H1 (cell line): Measurements from ENCODE around the gene NR1D2. TPM values are rescaled to one million over a fixed set of nuclear protein-coding genes. Genes with fewer than 3 reads are reported as not detected.

ENCODE experiments used
- CTCF ChIA-PET: fragments of 300-600 bp; sonication (Branson Sonifier 250); formaldehyde crosslinking; loops from one replicate; lab custom pipeline; 2021; ENCODE audit not compliant: partially characterized antibody; lab: Charles Lee
- POLR2A ChIA-PET: fragments of 300-600 bp; sonication (Branson Sonifier 250); formaldehyde crosslinking; loops from one replicate; lab custom pipeline; 2021; ENCODE audit warnings: inconsistent platforms; ENCODE audit not compliant: partially characterized antibody; lab: Charles Lee
- DNase-seq, 2 experiments: peaks; one replicate each; pipeline versions ENCODE4 v3.0.0 to v3.0.0-alpha.2; 2010 to 2022; ENCODE audit warnings: low spot score in 2 of 2, low read depth in 1 of 2, mixed read lengths in 1 of 2
- FAIRE-seq: peaks from 2 replicates; lab custom pipeline; 2011; peaks lifted over from hg19 to GRCh38; lab: Jason Lieb, UNC
- H2AFZ ChIP-seq: 2 replicates; pipeline ENCODE4 v1.8.1; 2012; ENCODE audit warnings: low read length, inconsistent platforms
- H2AK5ac ChIP-seq: 2 replicates; pipeline ENCODE4 v1.6.1; 2013; ENCODE audit warnings: low read depth, low read length
- H2BK120ac ChIP-seq: replicated peaks from 2 replicates; pipeline ENCODE3; 2013; ENCODE audit warnings: low read depth, low read length, inconsistent platforms
- H2BK12ac ChIP-seq: 2 replicates; pipeline ENCODE4 v1.6.1; 2013; ENCODE audit warnings: low read depth, low read length
- H2BK15ac ChIP-seq: 2 replicates; pipeline ENCODE4 v1.6.1; 2013; ENCODE audit warnings: low read length
- H2BK20ac ChIP-seq: 2 replicates; pipeline ENCODE4 v1.6.1; 2013; ENCODE audit warnings: low read length
- H2BK5ac ChIP-seq: 2 replicates; pipeline ENCODE4 v1.6.1; 2013; ENCODE audit warnings: low read depth, low read length
- H3K14ac ChIP-seq: 2 replicates; pipeline ENCODE4 v1.6.1; 2013; ENCODE audit warnings: inconsistent platforms; ENCODE audit not compliant: insufficient read length
- H3K18ac ChIP-seq: 2 replicates; pipeline ENCODE4 v1.6.1; 2013; ENCODE audit warnings: low read length; ENCODE audit errors: extremely low read depth
- H3K23ac ChIP-seq: 2 replicates; pipeline ENCODE4 v1.6.1; 2013; ENCODE audit warnings: inconsistent platforms; ENCODE audit not compliant: insufficient read length
- H3K23me2 ChIP-seq: 2 replicates; pipeline ENCODE4 v1.6.1; 2013; ENCODE audit warnings: low read depth, low read length
- H3K27ac ChIP-seq: 2 replicates; pipeline ENCODE4 v1.6.1; 2011; ENCODE audit warnings: low read depth, low read length, inconsistent platforms
- H3K27me3 ChIP-seq, 4 experiments: replicated peaks in 1 of 4; 1 replicate in 1 of 4; 2 replicates in 3 of 4; pipeline versions ENCODE4 v1.6.1 to v1.8.1; 2011 to 2013; ENCODE audit warnings: low read length in 3 of 4, mild to moderate bottlenecking in 3 of 4, inconsistent platforms in 2 of 4, mixed read lengths in 2 of 4, moderate library complexity in 1 of 4; ENCODE audit not compliant: control insufficient read depth in 3 of 4, insufficient read depth in 3 of 4; ENCODE audit errors: extremely low read depth in 1 of 4
- H3K36me3 ChIP-seq, 4 experiments: 2 replicates each; pipeline versions ENCODE4 v1.6.1 to v1.8.1; 2011 to 2013; ENCODE audit warnings: mild to moderate bottlenecking in 4 of 4, low read length in 3 of 4, moderate library complexity in 2 of 4, control low read depth in 1 of 4, inconsistent platforms in 1 of 4; ENCODE audit not compliant: insufficient read depth in 4 of 4, control insufficient read depth in 2 of 4
- H3K4ac ChIP-seq: replicated peaks from 2 replicates; pipeline ENCODE3; 2013; ENCODE audit warnings: low read length, low read depth, mixed read lengths, inconsistent platforms; ENCODE audit not compliant: insufficient read length
- H3K4me1 ChIP-seq, 4 experiments: replicated peaks in 1 of 4; 1 replicate in 1 of 4; 2 replicates in 3 of 4; pipeline versions ENCODE4 v1.6.1 to v1.8.1; 2011 to 2013; ENCODE audit warnings: low read length in 3 of 4, inconsistent platforms in 2 of 4, mixed read lengths in 1 of 4; ENCODE audit not compliant: insufficient read depth in 4 of 4, control insufficient read depth in 3 of 4
- H3K4me2 ChIP-seq, 2 experiments: 2 replicates each; pipeline versions ENCODE4 v1.6.1 to v1.8.1; 2011 to 2013; ENCODE audit warnings: low read depth in 2 of 2, low read length in 2 of 2, control low read depth in 1 of 2, inconsistent platforms in 1 of 2, mild to moderate bottlenecking in 1 of 2; ENCODE audit not compliant: insufficient read depth in 1 of 2
- H3K4me3 ChIP-seq, 4 experiments: fragments of 200-600, 300-600 bp in 1 of 4; sonication (generic), shearing (Covaris generic), sonication (Bioruptor Twin) in 1 of 4; 2 replicates each; pipeline versions ENCODE4 v1.5.1 to v1.8.1; 2011 to 2016; ENCODE audit warnings: low read length in 4 of 4, low read depth in 3 of 4, control low read depth in 2 of 4, inconsistent platforms in 2 of 4, mild to moderate bottlenecking in 2 of 4, mixed read lengths in 1 of 4, moderate library complexity in 1 of 4; ENCODE audit not compliant: insufficient read depth in 2 of 4; ENCODE audit errors: extremely low read depth in 1 of 4
- H3K56ac ChIP-seq: replicated peaks from 2 replicates; pipeline ENCODE3; 2013; ENCODE audit warnings: low read depth, mild to moderate bottlenecking, mixed read lengths, low read length, inconsistent platforms; ENCODE audit not compliant: insufficient read length
- H3K79me1 ChIP-seq: 2 replicates; pipeline ENCODE4 v1.6.1; 2013; ENCODE audit warnings: low read depth, low read length, control low read depth
- H3K79me2 ChIP-seq, 2 experiments: 2 replicates each; pipeline versions ENCODE4 v1.6.1 to v1.8.1; 2012 to 2013; ENCODE audit warnings: low read length in 2 of 2, mild to moderate bottlenecking in 2 of 2, inconsistent platforms in 1 of 2; ENCODE audit not compliant: insufficient read depth in 2 of 2, control insufficient read depth in 1 of 2
- H3K9ac ChIP-seq, 4 experiments: replicated peaks in 1 of 4; 1 replicate in 1 of 4; 2 replicates in 3 of 4; pipeline versions ENCODE4 v1.6.1 to v1.8.1; 2011 to 2013; ENCODE audit warnings: low read depth in 3 of 4, low read length in 3 of 4, control low read depth in 2 of 4, mild to moderate bottlenecking in 2 of 4, moderate library complexity in 2 of 4, inconsistent platforms in 1 of 4; ENCODE audit errors: extremely low read depth in 1 of 4
- H3K9me3 ChIP-seq, 2 experiments: 2 replicates each; pipeline versions ENCODE4 v1.6.1 to v1.8.1; 2012 to 2013; ENCODE audit warnings: mild to moderate bottlenecking in 2 of 2, moderate library complexity in 2 of 2, control low read depth in 1 of 2, inconsistent platforms in 1 of 2, low read depth in 1 of 2, low read length in 1 of 2, mixed read lengths in 1 of 2; ENCODE audit not compliant: insufficient read depth in 2 of 2
- H4K20me1 ChIP-seq, 2 experiments: replicated peaks in 1 of 2; 2 replicates each; pipeline versions ENCODE3 to v1.8.1; 2011 to 2013; ENCODE audit warnings: inconsistent platforms in 2 of 2, low read length in 2 of 2, mild to moderate bottlenecking in 1 of 2; ENCODE audit not compliant: insufficient read depth in 2 of 2, control insufficient read depth in 1 of 2
- H4K5ac ChIP-seq: 2 replicates; pipeline ENCODE4 v1.6.1; 2013; ENCODE audit warnings: low read length, low read depth, mixed read lengths, inconsistent platforms; ENCODE audit not compliant: insufficient read length
- H4K8ac ChIP-seq: 2 replicates; pipeline ENCODE4 v1.8.0; 2013; ENCODE audit warnings: mild to moderate bottlenecking, moderate library complexity, low read length, inconsistent platforms; ENCODE audit not compliant: insufficient read depth; ENCODE audit errors: extremely low read depth
- H4K91ac ChIP-seq: replicated peaks from 2 replicates; pipeline ENCODE3; 2013; ENCODE audit warnings: low read length, mixed read lengths, inconsistent platforms; ENCODE audit not compliant: insufficient read length
- ASH2L ChIP-seq: fragments of 200-600, 300-600 bp; sonication (generic); IDR thresholded peaks from one replicate; pipeline ENCODE4 v1.7.1; 2017; ENCODE audit warnings: low read length
- ATF2 ChIP-seq: IDR thresholded peaks from 2 replicates; pipeline ENCODE4 v1.6.1; 2012; ENCODE audit warnings: low read length, inconsistent platforms
- FOSL1 ChIP-seq: IDR thresholded peaks from 2 replicates; pipeline ENCODE4 v1.6.1; 2011; ENCODE audit warnings: mild to moderate bottlenecking, low read depth, low read length, moderate library complexity; ENCODE audit not compliant: insufficient read depth
- JUND ChIP-seq: IDR thresholded peaks from 2 replicates; pipeline ENCODE4 v1.6.1; 2011; ENCODE audit warnings: mild to moderate bottlenecking, improper control_type of control experiment, low read length
- KDM4A ChIP-seq: IDR thresholded peaks from one replicate; pipeline ENCODE4 v1.7.1; 2012; ENCODE audit warnings: low read depth, mild to moderate bottlenecking, moderate library complexity, low read length, inconsistent platforms; ENCODE audit not compliant: severe bottlenecking
- MAX ChIP-seq: IDR thresholded peaks from 2 replicates; pipeline ENCODE4 v1.6.1; 2012; ENCODE audit warnings: inconsistent platforms
- POLR2A ChIP-seq, 2 experiments: IDR thresholded peaks; 1 replicate in 1 of 2; 2 replicates in 1 of 2; pipeline ENCODE4 v1.6.1; 2011; ENCODE audit warnings: low read depth in 2 of 2, low read length in 2 of 2, mild to moderate bottlenecking in 2 of 2; ENCODE audit errors: control extremely low read depth in 1 of 2
- POLR2AphosphoS5 ChIP-seq: IDR thresholded peaks from 2 replicates; pipeline ENCODE4 v1.6.1; 2011; ENCODE audit warnings: low read depth, low read length
- RNF2 ChIP-seq: fragments of 200-900, 300-1000 bp; sonication (generic); IDR thresholded peaks from 2 replicates; pipeline ENCODE4 v1.7.1; 2016; ENCODE audit warnings: borderline replicate concordance, low read depth, mild to moderate bottlenecking, antibody characterized with exemption, low read length; ENCODE audit not compliant: poor library complexity, severe bottlenecking; ENCODE audit errors: missing control alignments
- WGBS, 2 experiments: shearing (Covaris generic) in 1 of 2; methylation state at CpG; one replicate each; pipeline versions ENCODE4 v1.1.6 to v1.1.7; 2013 to 2015; ENCODE audit warnings: low lambda C conversion rate in 2 of 2, mixed read lengths in 2 of 2, inconsistent platforms in 1 of 2, low coverage in 1 of 2, missing lambda C conversion rate in 1 of 2; ENCODE audit not compliant: insufficient replicate concordance in 2 of 2, insufficient coverage in 1 of 2, insufficient read length in 1 of 2; ENCODE audit errors: extremely low coverage in 1 of 2, missing lambda C conversion rate in 1 of 2; 5-methylcytosine and 5-hydroxymethylcytosine counted together
- polyA plus RNA-seq, 7 experiments: library from polyadenylated mRNA; depleted of rRNA in 3 of 7; stranded (reverse) in 5 of 7; unstranded in 2 of 7; fragments of >200 nt in 5 of 7; fragments of 200-250 nt in 2 of 7; gene quantifications; 1 replicate in 5 of 7; 2 replicates in 1 of 7; 4 replicates in 1 of 7; pipeline versions ENCODE4 v1.2.1 to v1.2.3, GENCODE V29; 2011 to 2013; ENCODE audit warnings: missing spikeins in 2 of 7, mixed read lengths in 2 of 7
- total RNA-seq: library from RNA; stranded (reverse); fragmentation: NEBNext Ultra II Directional; extraction: Animal tissue kit (Norgen Biotek cat#: 25700); gene quantifications from 2 replicates; pipeline ENCODE4 v1.2.1, GENCODE V29; 2021

The NR1D2 gene
- total and polyA plus RNA-seq, 2 of the 8 experiments (the other 6 are each of a cell fraction or from before 2014, with no cell fraction given) = 5.9 to 21.7 TPM

DNA sequence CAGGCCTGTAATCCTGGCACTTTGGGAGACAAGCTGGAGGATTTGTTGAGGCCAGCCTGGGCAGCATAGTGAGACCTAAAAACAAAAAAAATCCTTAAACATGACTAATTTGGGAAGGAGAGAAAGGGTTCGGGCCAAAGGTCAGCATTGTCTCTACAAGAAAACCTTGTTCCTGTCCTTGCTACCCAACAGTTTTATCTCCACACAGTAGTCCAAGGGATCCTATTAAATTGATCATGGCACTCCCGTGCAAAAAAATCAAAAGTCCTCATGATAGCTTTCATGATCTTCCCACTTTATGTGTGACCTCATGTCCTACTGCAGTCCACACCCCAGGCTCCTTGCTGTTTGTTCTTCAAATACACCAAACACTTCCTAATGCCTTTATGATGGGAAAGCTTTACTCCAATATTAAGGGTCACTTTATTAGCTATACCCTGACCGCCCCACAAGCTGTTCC lies 24.0 kb upstream of the NR1D2 start:
- Histone ChIP-seq H3K27me3 (no peaks in the 10 kb centered on the region), H3K4me1 (peaks cover 0 to 7% (median 1%) of the 10 kb centered on the region in 4 experiments; a peak in 2 of 7 replicates), H3K23me2 (peaks cover 11% of the 10 kb centered on the region), H2BK20ac (no peak overlapping the region), H3K4ac (no peak overlapping the region), H3K27ac (no peak overlapping the region), H3K79me1 (no peaks in the 10 kb centered on the region), H3K4me3 (no peak overlapping the region), H4K8ac (no peak overlapping the region), H3K79me2 (peaks cover 0 to 22% of the 10 kb centered on the region in 2 experiments; a peak in 2 of 4 replicates), H3K23ac (no peak overlapping the region), H4K5ac (no peak overlapping the region), H3K4me2 (no peak overlapping the region), H2BK120ac (no peak overlapping the region), H3K14ac (no peak overlapping the region), H2AK5ac (no peak overlapping the region)
- WGBS, 2 experiments = 85% methylated on average over 3 of the region's 3 CpGs; no CpG with 5 or more reads in 1 of the 2 experiments
- DNase-seq (no peak), FAIRE-seq (no peak)
- POLR2A ChIA-PET = interaction anchor here (1.0 to 11.5 kb wide), 7 partner anchors 15 to 93 kb away, joined by 4 to 363 read pairs (median 81); partner anchors contain the start of gene NR1D2
- no peak for TF ChIP-seq KDM4A
- TF ChIP-seq JUND = no peak
- TF ChIP-seq POLR2AphosphoS5 = peak; percentile 80
- TF ChIP-seq FOSL1 = no peak
- no peak for TF ChIP-seq RNF2
- TF ChIP-seq ATF2 = peak; percentile 33; the same call in 1 of the 2 replicates
- no peak for TF ChIP-seq ASH2L
- no peak for TF ChIP-seq MAX
- peak; percentile 65 to 75; a peak in 2 of 3 replicates for TF ChIP-seq POLR2A (IDR thresholded peaks at IDR 0.05; ENCODE audit: control extremely low read depth in 1 of 2, low read depth in 2 of 2, low read length in 2 of 2)
- TF ChIP-seq, all 59 proteins: peak for 3
- H4K91ac ChIP-seq = no peak overlapping the region
- no peak overlapping the region for H3K56ac ChIP-seq
- no peaks in the 10 kb centered on the region for H3K9me3 ChIP-seq
- CTCF ChIA-PET = interaction anchor here (1.3 kb wide), 1 partner anchor 41 kb away, joined by 3 read pairs; no protein-coding TSS in a partner anchor
- H2BK12ac ChIP-seq = no peak overlapping the region
- no peak overlapping the region for H3K9ac ChIP-seq
- peaks cover 15 to 36% (median 22%) of the 10 kb centered on the region in 4 experiments for H3K36me3 ChIP-seq
- H3K18ac ChIP-seq = no peak overlapping the region
- peaks cover 9 to 14% of the 10 kb centered on the region in 2 experiments for H4K20me1 ChIP-seq
- no peak overlapping the region for H2BK5ac ChIP-seq
- no peak overlapping the region for H2AFZ ChIP-seq
- no peak overlapping the region for H2BK15ac ChIP-seq
